GM12875 (cell line): ENCODE results near the gene DPP10.

ENCODE experiments used
- H3K4me3 ChIP-seq: one replicate; pipeline ENCODE4 v1.5.1; 2011; ENCODE audit warnings: low read depth, low read length, control low read depth
- TF ChIP-seq, protein P1 (sequence below): IDR thresholded peaks from 2 replicates; pipeline ENCODE4 v1.5.1; 2011; ENCODE audit warnings: low read depth, mild to moderate bottlenecking, control low read depth, inconsistent platforms, low read length, moderate library complexity, borderline replicate concordance; ENCODE audit not compliant: insufficient read depth

Gene DPP10

DNA sequence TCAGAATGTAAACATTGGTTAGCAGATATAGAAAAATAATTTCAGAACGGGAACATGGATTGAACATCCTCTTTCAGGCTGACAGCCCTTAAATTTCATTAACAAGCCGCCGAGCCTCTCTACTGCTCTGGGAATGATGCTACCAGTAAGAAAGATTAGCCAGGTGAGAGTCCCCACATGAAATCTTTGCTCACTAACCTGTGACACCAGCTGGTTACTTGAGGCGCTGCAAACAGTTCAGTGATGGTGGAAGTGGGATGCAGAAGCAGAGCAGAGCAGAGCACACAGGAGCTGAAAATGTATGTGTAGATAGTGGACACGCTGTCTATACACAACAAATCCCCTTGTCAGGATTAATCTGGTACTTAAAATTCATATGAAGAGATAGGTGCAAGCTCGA lies 721.1 kb downstream of the DPP10 start:
- no peak overlapping the region for H3K4me3 ChIP-seq
- TF ChIP-seq, protein P1, sequence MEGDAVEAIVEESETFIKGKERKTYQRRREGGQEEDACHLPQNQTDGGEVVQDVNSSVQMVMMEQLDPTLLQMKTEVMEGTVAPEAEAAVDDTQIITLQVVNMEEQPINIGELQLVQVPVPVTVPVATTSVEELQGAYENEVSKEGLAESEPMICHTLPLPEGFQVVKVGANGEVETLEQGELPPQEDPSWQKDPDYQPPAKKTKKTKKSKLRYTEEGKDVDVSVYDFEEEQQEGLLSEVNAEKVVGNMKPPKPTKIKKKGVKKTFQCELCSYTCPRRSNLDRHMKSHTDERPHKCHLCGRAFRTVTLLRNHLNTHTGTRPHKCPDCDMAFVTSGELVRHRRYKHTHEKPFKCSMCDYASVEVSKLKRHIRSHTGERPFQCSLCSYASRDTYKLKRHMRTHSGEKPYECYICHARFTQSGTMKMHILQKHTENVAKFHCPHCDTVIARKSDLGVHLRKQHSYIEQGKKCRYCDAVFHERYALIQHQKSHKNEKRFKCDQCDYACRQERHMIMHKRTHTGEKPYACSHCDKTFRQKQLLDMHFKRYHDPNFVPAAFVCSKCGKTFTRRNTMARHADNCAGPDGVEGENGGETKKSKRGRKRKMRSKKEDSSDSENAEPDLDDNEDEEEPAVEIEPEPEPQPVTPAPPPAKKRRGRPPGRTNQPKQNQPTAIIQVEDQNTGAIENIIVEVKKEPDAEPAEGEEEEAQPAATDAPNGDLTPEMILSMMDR: no peak

DNA sequence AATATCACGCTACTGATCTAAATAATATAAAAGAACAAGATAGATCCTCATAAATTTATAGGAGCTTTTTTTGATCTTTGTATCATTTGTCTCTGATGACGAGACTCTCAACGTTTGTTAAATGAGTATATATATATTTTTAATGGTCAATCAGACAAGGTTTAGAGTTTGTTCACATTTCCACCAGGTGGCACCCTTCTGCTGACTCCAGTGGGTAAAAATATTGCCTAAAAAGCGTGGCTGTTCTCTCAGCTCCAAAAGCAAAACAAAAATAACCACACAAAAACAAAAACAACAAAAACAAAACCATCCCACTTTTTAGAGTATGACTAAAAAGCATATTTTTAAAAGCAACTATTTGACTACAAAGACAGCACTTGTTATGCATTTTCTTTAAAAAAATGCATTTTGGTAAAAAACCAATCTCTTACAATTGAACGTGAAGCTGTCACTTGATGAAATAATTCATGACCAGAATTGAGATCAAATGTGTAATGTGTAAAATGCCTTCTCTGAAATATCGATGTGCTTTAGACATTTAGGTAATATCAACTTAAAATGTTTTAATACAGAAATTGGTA lies 723.2 kb downstream of the DPP10 start:
- no peak overlapping the region for H3K4me3 ChIP-seq
- TF ChIP-seq, protein P1: peak; percentile 45; the same call in 1 of the 2 replicates

DNA sequence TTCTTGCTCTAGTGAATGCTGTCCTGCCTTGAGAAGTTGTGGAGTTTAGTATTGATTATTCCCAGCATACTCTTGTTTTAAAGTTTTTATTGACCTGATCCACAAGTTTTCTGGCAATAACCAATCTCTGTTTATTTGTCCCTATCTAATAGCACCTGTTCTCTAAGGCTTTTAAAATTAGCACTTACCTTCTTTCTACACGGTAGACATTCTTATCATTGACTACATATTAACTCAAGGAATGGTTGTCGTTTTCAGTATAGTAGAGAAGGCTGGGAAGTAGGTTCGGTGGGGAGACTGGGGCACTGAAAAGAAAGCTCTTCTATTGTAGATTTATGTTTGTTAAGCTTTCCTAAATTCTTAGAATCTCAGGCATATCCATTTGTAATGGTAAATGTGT lies 726.0 kb downstream of the DPP10 start:
- TF ChIP-seq, protein P1: no peak
- no peak overlapping the region for H3K4me3 ChIP-seq

DNA sequence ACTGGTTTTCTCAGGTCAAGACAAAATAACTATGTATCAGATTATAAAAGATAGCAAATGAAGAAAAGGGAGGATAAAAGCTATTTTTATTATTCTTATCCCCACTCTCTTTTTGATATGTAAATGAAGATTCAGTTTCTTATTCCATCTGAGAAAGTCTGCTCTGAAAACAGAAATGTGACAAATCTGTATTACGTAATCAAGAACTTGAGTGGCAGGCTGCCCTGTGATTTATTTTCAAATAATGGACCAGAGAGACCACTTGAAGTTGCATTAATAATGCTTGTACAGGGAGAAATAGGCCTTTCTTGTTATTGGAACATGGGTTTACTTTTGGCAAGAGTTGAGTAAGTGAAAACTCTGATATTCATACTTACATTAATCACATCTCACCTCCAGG lies 727.4 kb downstream of the DPP10 start:
- no peak overlapping the region for H3K4me3 ChIP-seq
- TF ChIP-seq, protein P1: no peak

DNA sequence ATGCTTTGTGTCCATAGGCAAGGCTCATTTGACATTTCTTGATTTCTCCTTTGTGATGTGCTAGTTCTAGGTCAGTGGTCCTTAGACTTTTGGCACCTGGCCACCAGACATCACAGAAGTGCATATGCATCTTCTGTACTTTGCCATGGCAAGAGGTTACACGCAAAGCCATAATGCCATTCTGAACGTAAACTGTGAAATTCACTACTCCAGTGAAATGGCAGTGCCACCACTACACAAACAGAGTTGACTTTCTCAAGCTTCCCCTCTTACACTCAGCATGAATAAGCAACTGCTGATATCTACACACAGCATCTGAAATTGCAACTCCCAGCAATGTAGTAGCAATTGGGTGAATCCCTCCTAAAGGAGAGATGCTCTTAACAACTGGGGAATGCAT lies 729.3 kb downstream of the DPP10 start:
- TF ChIP-seq, protein P1: no peak
- H3K4me3 ChIP-seq: no peak overlapping the region

DNA sequence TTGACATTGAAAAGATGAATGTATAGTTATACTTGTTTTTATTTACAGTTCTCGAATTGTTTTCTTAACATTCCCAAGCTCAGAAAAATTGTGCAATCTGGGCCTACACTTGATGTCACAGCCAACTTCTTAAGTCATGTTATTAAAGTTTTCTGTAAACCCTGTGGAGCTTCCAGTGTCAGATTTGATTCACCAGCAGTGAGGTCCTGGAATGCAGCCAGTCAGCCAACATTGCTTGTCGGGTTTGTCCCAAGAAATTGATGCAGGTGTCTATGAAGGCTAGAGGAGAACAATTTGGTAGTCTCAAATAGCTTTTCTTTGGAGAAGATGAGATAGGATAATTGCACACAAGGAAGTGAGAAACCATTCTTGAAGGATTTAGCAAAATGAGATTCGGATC lies 732.2 kb downstream of the DPP10 start:
- no peak overlapping the region for H3K4me3 ChIP-seq
- TF ChIP-seq, protein P1: no peak

DNA sequence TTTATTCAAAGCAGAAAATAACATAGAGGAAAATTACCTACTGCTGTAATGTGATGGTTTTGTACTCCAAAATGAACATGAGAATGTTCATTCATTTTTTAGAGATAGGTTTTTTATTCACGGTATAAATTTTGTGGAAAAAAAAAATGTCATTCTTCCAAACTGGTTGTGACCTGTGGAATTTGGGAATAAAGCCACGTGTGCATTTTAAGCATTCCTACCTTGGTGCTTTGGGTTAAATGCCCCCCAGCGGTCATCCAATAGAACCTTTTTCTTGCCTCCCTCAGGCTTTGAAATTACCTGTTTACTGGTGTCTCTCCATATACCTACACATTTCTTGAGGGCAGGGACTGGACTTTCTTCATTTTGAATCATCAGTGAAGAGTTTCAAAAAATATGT lies 740.7 kb downstream of the DPP10 start:
- TF ChIP-seq, protein P1: no peak
- H3K4me3 ChIP-seq: no peak overlapping the region
